ENCODE measurements around the gene CDKN1B.

DNA sequence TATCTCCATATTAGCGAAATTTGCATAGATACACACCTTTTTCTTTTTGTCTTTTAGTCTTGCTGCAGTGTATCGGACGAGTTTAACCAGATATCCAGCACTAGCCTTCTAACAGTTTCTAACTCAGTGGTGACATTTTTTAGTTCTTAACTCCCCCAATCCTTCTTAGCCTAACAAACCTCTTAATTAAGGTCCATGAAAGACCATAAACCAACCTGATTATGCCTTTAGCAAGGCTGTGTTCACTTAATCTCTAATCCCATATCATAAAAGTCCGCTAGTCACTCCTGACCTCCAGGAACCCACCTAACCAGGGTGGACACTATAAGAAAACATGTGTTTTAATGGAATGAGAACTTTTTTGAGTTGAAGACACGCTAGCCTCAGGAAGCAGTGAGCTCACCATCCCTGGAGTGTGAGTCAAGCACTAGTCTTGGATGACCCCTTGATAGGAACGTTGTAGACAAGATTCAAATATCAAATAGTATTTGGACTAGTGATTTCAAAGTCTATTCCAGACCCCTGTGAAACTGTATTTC, 9.5 kb downstream of the CDKN1B start:
- TF ChIP-seq, protein P1, sequence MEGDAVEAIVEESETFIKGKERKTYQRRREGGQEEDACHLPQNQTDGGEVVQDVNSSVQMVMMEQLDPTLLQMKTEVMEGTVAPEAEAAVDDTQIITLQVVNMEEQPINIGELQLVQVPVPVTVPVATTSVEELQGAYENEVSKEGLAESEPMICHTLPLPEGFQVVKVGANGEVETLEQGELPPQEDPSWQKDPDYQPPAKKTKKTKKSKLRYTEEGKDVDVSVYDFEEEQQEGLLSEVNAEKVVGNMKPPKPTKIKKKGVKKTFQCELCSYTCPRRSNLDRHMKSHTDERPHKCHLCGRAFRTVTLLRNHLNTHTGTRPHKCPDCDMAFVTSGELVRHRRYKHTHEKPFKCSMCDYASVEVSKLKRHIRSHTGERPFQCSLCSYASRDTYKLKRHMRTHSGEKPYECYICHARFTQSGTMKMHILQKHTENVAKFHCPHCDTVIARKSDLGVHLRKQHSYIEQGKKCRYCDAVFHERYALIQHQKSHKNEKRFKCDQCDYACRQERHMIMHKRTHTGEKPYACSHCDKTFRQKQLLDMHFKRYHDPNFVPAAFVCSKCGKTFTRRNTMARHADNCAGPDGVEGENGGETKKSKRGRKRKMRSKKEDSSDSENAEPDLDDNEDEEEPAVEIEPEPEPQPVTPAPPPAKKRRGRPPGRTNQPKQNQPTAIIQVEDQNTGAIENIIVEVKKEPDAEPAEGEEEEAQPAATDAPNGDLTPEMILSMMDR (IDR thresholded peaks at IDR 0.05; ENCODE audit: poor library complexity) = no peak
- TF ChIP-seq EZH2phosphoT487 (IDR thresholded peaks at IDR 0.05; ENCODE audit: low read depth, severe bottlenecking, unreplicated experiment) = no peak
